Measurements from ENCODE around the gene MS4A15.

The MS4A15 gene

DNA sequence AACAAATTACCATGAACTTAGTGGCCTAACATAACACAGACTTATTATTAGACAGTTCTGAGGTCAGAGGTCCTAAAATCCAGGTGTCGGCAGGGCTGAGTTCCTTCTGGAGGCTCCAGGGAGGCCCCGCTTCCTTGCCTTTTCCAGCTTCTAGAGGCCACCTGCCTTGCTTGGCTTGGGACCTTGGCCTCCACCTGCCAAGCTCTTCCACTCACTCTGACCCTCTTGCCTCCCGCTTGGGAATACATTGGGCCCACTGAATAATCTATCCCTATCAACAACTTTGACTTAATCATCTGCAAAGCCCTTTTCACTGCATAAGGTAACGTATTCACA lies 25.3 kb downstream of the MS4A15 start:
- Histone ChIP-seq H2AFZ (ENCODE audit: low read length) (no peak overlapping the region), H3F3A (ENCODE audit: insufficient read depth, low read length) (no peaks in the 10 kb centered on the region), H3K9ac (ENCODE audit: low read length) (no peak overlapping the region), H3K4me3 (ENCODE audit: low read depth, low read length, poor library complexity, severe bottlenecking) (no peak overlapping the region), H3K27me3 (ENCODE audit: insufficient read depth, low read length) (peaks cover 5% of the 10 kb centered on the region; the same call in 1 of the 2 replicates), H3K36me3 (ENCODE audit: insufficient read depth, low read length) (no peaks in the 10 kb centered on the region), H3K9me2 (ENCODE audit: low read depth, low read length) (no peaks in the 10 kb centered on the region), H3K27ac (ENCODE audit: low read depth, low read length, poor library complexity, severe bottlenecking) (no peak overlapping the region), H3K4me2 (ENCODE audit: low read length) (no peak overlapping the region), H3K79me2 (ENCODE audit: insufficient read depth, low read length) (no peaks in the 10 kb centered on the region), H3K9me3 (ENCODE audit: low read length) (no peaks in the 10 kb centered on the region), H4K20me1 (ENCODE audit: insufficient read depth, low read length) (no peaks in the 10 kb centered on the region), H3K4me1 (ENCODE audit: insufficient read depth, low read length, severe bottlenecking) (no peaks in the 10 kb centered on the region)
- no peak for TF ChIP-seq EZH2 (IDR thresholded peaks at IDR 0.05; ENCODE audit: borderline replicate concordance, low read length)
- TF ChIP-seq, protein P1, sequence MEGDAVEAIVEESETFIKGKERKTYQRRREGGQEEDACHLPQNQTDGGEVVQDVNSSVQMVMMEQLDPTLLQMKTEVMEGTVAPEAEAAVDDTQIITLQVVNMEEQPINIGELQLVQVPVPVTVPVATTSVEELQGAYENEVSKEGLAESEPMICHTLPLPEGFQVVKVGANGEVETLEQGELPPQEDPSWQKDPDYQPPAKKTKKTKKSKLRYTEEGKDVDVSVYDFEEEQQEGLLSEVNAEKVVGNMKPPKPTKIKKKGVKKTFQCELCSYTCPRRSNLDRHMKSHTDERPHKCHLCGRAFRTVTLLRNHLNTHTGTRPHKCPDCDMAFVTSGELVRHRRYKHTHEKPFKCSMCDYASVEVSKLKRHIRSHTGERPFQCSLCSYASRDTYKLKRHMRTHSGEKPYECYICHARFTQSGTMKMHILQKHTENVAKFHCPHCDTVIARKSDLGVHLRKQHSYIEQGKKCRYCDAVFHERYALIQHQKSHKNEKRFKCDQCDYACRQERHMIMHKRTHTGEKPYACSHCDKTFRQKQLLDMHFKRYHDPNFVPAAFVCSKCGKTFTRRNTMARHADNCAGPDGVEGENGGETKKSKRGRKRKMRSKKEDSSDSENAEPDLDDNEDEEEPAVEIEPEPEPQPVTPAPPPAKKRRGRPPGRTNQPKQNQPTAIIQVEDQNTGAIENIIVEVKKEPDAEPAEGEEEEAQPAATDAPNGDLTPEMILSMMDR (IDR thresholded peaks at IDR 0.05; ENCODE audit: low read length), result no peak

DNA sequence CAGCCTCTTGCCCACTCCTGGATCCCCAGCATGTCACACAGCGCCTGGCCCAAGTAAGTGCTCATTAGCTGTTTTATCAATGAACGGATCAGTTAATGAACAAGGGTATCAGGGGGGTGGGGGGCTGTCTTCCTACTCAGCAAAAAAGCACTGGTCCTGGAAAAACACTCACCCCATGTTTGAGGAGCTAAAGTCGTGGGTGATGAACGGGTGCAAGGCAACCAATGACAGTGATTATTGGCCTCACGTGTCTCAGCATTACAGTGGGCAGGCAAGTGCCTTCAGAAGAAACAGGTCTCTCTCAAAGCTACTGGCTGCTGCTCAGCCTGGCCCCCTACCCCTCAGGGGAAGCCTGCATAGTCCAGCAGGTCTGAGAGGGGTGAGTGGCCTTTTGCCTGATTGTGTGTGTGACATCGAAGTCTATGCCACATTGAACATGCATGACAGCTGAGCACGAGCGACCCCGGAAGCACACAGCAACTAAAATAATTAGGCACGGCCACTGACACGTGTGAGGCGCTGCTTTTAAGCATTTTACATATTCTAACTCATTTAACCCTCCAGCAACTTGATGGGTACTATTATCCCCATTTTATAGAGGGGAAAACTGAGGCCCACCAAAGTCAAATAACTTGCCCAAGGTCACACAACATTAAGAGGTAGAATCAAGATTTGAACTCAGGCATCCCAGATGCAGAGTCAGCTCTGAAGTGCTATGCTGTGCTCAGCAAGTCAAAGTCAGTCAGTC lies 25.9 kb downstream of the MS4A15 start:
- H3F3A ChIP-seq (ENCODE audit: insufficient read depth, low read length), result no peaks in the 10 kb centered on the region
- H3K9me3 ChIP-seq (ENCODE audit: low read length), result no peaks in the 10 kb centered on the region
- H4K20me1 ChIP-seq (ENCODE audit: insufficient read depth, low read length), result no peaks in the 10 kb centered on the region
- H3K4me2 ChIP-seq (ENCODE audit: low read length), result peak overlapping the region; percentile 15; the same call in 1 of the 2 replicates
- no peak overlapping the region for H3K4me3 ChIP-seq (ENCODE audit: low read depth, low read length, poor library complexity, severe bottlenecking)
- no peak overlapping the region for H2AFZ ChIP-seq (ENCODE audit: low read length)
- H3K4me1 ChIP-seq (ENCODE audit: insufficient read depth, low read length, severe bottlenecking), result no peaks in the 10 kb centered on the region
- H3K79me2 ChIP-seq (ENCODE audit: insufficient read depth, low read length), result no peaks in the 10 kb centered on the region
- no peaks in the 10 kb centered on the region for H3K36me3 ChIP-seq (ENCODE audit: insufficient read depth, low read length)
- peaks cover 4% of the 10 kb centered on the region; the same call in 1 of the 2 replicates for H3K27me3 ChIP-seq (ENCODE audit: insufficient read depth, low read length)
- H3K9me2 ChIP-seq (ENCODE audit: low read depth, low read length), result no peaks in the 10 kb centered on the region
- H3K9ac ChIP-seq (ENCODE audit: low read length), result no peak overlapping the region
- no peak overlapping the region for H3K27ac ChIP-seq (ENCODE audit: low read depth, low read length, poor library complexity, severe bottlenecking)
- no peak for TF ChIP-seq EZH2 (IDR thresholded peaks at IDR 0.05; ENCODE audit: borderline replicate concordance, low read length)
- TF ChIP-seq, protein P1 (IDR thresholded peaks at IDR 0.05; ENCODE audit: low read length), result no peak

DNA sequence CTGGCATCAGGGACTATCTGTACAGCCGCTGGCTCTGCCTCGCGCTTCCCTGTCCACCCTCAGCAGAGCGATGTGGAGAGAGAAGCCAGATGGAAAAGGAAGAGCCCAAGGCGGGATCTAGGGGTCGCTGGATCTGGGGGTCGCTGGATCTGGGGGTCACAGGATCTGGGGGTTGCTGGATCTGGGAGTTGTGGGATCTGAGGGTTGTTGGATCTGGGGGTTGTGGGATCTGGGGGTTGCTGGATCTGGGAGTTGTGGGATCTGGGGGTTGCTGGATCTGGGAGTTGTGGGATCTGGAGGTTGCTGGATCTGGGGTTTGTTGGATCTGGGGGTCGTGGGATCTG lies 26.4 kb downstream of the MS4A15 start:
- no peaks in the 10 kb centered on the region for H3K79me2 ChIP-seq (ENCODE audit: insufficient read depth, low read length)
- H3K4me1 ChIP-seq (ENCODE audit: insufficient read depth, low read length, severe bottlenecking), result no peaks in the 10 kb centered on the region
- H3K9me2 ChIP-seq (ENCODE audit: low read depth, low read length), result no peaks in the 10 kb centered on the region
- no peak overlapping the region for H3K4me3 ChIP-seq (ENCODE audit: low read depth, low read length, poor library complexity, severe bottlenecking)
- H3K27ac ChIP-seq (ENCODE audit: low read depth, low read length, poor library complexity, severe bottlenecking), result no peak overlapping the region
- peaks cover 4% of the 10 kb centered on the region; the same call in 1 of the 2 replicates for H3K27me3 ChIP-seq (ENCODE audit: insufficient read depth, low read length)
- no peaks in the 10 kb centered on the region for H4K20me1 ChIP-seq (ENCODE audit: insufficient read depth, low read length)
- no peak overlapping the region for H3K4me2 ChIP-seq (ENCODE audit: low read length)
- no peaks in the 10 kb centered on the region for H3K9me3 ChIP-seq (ENCODE audit: low read length)
- H3K9ac ChIP-seq (ENCODE audit: low read length), result no peak overlapping the region
- no peaks in the 10 kb centered on the region for H3F3A ChIP-seq (ENCODE audit: insufficient read depth, low read length)
- H3K36me3 ChIP-seq (ENCODE audit: insufficient read depth, low read length), result no peaks in the 10 kb centered on the region
- H2AFZ ChIP-seq (ENCODE audit: low read length), result no peak overlapping the region
- TF ChIP-seq, protein P1 (IDR thresholded peaks at IDR 0.05; ENCODE audit: low read length), result no peak
- TF ChIP-seq EZH2 (IDR thresholded peaks at IDR 0.05; ENCODE audit: borderline replicate concordance, low read length), result no peak

Data from OCI-LY1 (cell line).